Esophagus mucosa (tissue), 1 donor: ENCODE measurements around the gene ATG7. TPM values are rescaled to one million over a fixed set of nuclear protein-coding genes. Genes with fewer than 3 reads are reported as not detected.
"Not testable (repeated sequence)": the region's sequence is repeated elsewhere in the genome, so short reads cannot be mapped to it uniquely, and the experiment has no call there.

Experiments
- ATAC-seq: fragments of 200-7000 bp; cut with Tn5 transposase; one replicate; pipeline ENCODE4 v1.9.1; 2020
- total RNA-seq: library from RNA; stranded (reverse); gene quantifications from one replicate; pipeline ENCODE4 v1.2.4, GENCODE V29; 2023
- donor health status: DM: yes; HTN: yes; CAD: no.

ATG7 gene
- total RNA-seq, 1 donor from 2014 or later, result 30.0 TPM

DNA sequence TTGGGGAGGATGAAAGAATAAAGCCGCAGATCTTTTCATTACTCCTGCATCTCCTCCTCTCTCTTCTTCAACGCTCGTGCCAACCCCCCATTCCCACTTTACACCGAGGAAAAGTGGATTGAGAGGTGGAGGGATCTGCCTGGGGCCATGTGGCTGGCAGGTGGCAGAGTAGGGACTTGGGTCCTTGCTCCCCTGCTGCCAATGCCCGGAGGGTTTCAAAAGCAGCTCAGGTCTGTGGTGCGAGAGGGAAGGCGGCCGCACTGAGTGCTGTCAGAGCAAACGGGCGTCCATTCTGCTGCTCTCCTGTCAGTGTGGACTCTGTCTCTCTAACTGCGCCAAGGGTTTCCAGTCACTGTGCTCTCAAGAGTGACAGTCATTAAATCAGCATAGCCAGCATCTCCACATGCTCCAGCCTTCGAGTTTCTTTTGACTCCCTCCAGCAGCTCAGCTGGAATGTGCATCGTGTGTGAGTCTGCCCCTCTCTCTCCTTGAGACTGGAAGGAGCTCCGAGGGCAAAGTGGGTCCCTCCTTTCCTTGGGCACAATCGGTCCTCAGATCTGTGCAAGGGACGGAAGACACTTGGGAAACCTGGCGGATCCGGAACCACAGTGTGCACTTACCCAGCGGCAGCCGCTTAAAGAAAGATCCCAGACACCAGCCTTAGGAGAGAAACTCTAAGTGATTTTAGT is 302.9 kb downstream of the ATG7 start:
- ATAC-seq, result no peak

DNA sequence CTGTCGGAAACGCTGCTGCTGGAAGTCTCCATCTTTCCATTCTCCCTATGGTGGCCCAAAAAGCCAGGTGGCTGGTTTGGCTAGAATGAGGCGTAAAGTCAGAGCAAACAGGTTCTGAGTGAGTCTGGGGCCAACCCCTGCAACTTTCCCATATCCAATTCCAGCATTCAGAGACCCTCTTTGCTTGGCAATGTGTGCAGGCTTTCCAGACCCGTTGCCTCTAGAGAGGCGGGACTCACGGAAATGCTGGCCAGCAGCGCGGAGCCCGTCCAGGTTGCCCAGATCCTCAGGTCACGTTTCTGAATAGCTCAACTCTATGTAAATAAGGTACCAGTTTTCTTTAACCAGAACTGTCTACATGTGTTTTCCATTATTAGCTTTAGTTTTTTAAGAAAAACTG is 303.5 kb downstream of the ATG7 start:
- ATAC-seq, result no peak

DNA sequence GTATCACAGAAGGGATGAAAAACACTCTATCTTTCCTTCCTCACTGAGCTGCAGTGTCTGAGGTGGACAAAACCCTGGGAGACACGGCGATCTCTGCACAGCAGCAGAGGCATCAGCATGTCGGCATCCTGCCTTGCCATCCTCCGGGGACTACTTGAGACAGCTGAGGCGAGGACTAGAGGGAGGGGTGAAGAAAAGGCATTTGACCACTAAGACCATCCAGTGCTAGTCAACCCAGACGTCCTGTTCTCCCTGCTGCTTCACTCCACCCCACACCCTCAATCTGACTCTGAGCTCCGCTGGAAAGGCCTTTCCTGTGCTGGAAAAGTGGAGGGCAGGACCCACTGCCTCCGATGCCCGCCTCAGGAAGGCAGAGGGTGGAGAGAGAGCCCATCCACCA is 304.3 kb downstream of the ATG7 start:
- ATAC-seq, result no peak

DNA sequence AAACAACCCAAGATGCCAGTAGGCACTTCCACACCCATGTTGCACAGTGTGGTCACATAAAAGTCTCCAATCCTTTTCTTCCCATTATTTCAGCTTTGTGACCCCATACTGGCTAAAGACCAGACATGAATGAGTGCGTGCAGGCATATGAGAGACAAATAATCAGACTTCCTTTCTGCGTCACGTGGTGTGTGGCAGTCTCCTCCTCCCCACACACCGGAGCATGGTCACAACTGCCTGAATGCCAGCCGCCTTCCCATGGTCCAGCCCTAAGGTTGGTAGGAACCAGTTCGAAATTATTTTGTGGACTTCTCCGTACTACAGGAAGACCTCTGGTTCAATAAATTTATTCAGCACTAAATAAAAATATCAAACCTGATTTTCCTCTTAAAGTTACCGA is 306.0 kb downstream of the ATG7 start:
- no peak for ATAC-seq

DNA sequence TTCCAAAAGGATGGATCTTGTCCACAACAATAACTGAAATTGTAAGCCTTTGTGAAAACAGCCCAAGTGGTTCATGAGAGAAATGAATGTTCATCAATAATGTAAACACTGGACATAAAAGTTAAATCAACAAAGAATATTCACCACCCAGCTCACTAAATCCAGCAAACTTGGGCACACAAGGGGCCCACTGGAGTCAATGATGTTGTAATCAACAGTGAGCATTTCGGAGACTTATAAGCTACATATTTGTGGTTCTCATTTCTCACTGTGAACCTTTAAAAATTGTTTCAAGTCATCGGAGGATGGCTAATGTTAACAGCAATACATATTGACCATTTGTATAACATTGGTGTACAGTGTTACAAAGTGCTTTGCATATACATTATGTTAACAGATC is 308.4 kb downstream of the ATG7 start:
- no peak for ATAC-seq

DNA sequence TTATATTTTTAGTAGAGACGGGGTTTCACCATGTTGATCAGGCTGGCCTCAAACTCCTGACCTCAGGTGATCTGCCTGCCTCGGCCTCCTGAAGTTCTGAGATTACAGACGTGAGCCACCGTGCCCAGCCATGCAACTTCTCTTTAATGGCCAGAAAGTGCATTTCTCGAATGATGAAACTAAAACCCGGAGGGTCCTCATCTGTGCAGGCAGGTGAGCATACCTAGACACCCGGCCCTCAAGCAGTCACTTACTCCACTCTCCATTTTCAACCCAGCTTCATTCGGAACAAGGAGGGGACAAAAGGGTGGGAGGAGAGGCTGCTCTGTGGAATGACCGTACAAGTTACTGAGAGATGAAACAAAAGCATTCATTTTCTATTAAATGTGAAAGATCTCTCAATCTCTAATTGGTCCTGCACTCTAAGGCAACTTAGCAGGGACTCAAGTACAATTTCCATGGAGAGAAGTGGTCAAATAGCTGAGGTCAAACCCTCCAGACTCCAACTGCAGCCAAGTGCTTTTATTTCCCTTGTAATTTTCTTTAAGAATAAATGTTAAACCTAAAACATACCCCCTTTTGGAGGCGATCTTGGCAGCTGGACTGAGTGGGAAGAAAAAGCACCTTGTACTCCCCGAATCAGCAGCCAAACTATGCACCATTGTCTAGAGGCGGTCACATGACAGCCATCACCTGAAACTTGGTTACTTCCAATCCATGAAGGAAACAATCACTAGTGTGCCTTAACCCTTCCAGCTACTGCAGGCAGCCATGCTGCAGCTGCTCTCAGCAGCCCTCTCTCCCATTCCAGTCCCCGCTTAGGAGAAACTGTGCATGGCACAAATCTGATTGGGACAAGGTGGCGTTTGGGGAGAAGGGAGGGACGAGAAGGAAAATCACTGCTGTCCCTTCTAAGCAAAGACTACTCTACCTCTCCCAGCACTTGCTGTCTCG is 309.3 kb downstream of the ATG7 start:
- ATAC-seq, result peak; percentile 59

DNA sequence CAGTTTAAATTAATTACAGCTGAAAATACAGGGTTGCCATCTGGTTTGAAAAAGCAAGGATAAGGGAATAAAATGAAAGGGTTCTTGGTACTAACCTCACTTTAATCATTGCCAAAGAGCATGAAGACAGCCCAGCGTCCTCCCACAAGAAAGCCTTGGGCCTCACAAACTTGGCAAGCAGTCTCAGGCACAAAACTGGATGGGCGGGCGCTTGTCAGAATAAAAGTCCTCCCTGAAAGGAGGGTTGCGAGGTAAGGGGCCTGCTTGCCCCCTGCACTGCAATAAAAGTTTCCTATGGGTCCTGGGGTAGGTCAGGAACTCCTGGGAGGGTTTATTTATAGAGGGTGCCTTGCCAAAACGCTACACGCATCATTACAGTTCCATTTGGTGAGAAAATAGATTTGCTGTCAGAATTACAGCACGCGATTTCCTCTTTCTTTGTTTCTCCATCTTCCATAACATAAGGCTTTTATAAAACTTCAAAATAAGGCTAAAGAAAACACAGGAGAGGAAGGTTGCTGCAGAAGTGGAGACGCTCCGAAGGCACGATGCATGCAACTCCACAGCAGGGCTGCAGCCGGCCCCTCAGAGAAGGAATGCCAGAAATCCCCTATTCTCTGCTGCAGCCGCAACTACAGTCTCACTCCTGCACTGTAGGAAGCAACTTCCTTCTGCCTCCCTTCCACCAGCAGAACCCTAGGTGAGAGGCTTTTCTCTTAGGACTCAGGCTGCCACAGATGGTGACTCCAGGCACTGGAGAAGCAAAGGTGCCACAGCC is 310.2 kb downstream of the ATG7 start:
- ATAC-seq, result peak; percentile 80

DNA sequence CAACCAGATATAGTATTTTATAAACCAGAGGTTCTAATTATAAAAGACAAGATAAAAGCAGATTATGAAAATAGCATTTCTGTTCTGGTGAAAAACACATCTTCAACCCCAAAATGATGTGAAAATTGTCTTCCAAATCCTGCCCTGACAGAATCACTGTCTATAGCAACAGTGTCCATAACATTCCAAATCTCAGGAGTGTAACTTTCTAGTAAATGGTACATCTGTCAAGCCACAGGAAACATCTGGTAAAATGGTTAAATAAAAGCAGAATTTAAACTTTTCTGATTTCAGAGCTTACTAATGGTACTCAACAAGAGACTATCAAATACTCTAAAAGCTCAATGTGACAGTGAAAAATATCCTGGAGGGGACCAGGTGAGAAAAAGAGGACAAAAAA is 311.0 kb downstream of the ATG7 start:
- ATAC-seq, result no peak

DNA sequence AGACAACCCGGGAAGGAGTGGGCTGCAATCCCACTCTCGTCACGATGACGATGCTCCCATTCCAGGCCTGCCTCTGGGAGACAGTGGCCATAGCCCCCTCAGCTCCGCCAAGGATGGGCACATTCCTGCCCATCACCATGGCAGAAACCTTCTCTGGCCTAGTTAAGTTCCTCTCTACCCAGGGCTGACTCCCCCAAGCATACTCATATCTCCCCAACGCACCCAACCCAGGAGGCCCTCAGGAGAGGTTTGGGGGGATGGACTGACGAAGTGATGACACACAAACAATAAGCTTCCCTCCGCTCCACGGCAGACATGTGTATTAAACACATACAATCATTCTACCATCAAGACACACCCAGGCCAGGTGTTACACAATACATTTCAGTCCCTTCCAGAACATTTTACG is 311.4 kb downstream of the ATG7 start:
- peak; percentile 59 for ATAC-seq

DNA sequence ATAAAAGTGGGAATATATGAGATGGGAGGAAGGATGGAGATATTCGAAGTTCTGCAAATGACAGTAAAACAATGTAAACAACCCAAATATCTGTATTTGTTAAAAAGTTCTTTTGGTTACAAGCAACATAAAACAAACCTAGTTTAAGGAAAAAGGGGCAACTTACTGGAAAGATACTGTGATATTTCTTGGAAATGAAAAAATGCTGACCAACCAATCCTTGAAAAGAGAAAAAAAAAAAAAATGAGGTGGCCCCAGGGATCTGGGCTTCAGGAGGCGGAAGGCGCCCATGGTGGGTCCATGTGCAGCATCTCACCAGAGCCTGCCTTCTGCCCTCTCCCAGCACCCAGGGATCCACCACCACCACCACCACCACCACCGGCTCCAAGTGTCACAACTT is 312.4 kb downstream of the ATG7 start:
- no peak for ATAC-seq

DNA sequence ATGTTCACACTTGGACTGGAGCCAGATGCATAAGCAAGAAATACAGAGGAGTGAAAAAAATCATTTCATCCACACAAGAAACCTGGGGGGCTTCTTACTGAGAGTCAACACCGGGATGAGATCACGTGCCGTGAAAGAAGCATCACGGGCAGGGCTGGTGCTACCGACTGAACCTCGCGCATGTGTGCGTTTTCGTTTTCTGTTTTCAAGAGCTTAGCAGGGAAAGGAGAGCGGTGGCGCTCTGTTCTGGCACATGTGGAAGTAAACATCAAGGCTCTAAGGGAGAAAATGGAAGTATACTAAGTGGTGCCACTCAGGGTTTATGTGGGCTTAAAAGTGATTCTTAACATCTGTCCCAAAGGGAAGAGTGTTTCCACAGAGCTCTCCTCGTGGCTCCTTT is 315.6 kb downstream of the ATG7 start:
- ATAC-seq, result no peak

GRCh38 chr3:11588338-11588737 is 316.1 kb downstream of the ATG7 start:
- ATAC-seq, result no peak

DNA sequence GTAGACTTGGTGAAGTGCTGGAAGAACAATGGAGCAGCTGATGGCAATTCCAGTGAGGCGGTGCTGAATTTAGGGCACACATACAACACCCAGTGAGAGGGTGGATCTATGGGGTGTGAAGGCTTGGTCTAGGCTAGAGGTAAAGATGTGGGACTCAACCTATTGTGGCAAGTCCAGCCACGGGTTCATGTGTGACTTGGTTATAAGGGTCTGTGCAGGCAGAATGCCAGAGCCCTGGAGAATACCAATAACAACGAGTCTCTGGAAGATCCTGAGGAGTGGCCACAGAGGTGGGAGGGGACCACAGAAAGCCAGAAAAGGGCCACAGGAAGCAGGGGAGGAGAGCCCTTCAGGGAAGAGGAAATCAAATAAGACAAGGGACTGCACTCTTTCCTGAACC is 316.6 kb downstream of the ATG7 start:
- no peak for ATAC-seq

DNA sequence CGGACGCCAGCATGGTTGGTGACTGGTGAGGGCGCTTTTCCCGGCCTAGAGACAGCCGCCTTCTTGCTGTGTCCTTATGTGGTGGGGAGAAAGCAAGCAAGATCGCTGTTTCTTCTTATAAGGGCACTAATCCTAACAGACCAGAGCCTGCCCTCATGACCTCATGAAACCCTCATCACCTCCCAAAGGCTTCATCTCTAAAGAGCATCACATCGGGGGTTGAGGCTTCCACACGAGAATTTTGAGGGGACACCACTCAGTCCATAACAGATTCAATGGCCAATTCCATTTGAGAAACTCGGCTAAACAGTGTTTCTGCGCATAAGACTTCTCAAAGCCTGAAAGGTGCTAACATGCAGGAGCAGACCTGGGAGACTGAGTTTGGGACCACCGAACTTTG is 317.5 kb downstream of the ATG7 start:
- no peak for ATAC-seq

DNA sequence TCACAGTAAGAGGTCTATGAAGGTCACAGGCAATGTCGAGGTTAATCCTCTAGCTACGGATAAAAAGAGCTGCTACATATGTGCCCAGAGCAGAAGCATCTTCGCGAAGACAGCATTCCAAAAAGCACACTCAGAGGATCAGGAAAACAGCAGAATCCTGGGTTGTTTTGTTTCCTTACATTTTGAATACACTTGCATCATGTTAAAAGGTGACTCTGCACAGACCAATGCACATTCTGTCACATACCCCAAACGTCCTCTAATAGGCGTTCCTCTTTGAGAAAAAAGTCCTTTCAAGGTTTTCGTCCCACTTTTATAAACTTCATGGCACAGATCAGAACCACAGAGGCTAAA is 318.8 kb downstream of the ATG7 start:
- ATAC-seq, result peak; percentile 26

DNA sequence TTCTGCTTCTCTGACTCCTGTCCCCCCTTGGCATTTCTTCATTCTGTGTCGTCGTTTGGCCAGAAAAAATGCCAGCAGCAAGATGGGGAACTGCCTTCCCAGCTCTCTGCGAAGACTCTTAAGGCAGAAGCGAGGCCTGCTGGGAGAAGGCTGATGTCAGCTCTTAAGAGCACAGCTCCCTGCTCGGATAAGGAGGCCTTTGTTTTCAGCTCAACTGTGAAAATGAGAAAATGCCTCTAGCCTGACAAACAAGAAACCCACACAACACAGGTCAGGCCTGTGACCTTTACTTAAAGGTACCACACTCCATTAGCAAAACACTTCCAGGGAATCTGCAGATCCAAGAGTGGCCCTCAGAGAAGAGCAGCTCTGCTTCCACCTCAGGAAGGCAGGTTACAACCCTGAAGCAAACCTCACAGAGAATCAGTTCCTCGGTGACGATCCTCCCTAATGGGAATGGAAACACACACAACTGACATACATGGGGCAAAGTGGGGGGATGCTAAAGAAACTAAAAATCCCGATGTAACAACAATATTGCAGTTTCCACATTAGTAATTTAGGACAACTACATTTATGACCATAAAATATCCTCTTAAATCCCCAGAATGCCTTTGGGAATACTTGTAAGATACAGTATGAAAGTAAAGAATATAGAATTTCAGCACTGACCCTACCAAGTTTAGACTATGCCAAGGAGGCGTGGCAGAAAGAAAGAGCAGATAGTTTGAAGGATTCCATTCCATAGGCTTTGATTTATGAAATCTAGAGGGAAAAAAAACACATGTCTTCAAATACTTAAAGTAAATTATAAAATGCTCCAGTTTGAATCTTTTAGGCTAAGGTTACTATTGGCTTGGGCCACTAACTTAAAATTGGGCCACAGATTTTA is 319.4 kb downstream of the ATG7 start:
- ATAC-seq, result peak; percentile 84

DNA sequence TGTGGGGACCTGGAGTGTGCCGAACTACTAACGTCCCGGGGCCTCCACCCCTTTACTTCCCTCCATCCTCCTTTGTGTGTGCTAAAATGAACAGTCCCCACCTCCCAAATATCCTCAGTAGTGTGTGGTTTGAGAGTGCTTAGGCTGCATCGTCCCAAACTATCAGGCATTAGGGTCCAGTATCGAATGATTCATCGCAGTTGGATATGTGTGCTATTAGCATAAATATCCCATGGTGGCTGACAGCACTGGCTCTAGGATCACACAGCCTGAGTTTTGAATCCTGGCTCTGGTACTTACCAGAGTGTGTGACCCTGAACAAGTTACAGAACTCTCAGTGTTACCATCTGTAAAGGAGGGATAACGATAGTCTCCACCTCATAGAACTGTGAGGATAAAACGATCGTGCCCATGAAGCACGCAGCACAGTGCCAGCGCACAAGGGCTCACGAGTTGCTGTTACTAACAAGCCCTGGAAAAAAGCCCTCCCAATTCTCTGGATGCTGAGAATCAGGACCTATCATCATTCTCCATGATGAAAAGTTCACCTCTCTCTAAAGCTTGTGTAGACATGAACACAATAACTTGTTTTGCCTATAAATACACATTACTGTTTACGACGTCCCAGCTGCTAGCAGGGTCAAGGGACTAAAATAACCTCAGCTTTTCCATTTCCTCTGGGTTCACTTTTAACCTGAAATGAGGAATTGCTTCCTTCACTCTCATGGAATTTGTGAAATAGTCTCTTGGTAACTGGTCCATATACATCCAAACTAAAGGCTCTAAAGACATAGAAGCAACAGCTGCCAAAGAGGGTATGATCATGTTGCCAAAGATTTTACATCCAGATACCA is 320.5 kb downstream of the ATG7 start:
- no peak for ATAC-seq

DNA sequence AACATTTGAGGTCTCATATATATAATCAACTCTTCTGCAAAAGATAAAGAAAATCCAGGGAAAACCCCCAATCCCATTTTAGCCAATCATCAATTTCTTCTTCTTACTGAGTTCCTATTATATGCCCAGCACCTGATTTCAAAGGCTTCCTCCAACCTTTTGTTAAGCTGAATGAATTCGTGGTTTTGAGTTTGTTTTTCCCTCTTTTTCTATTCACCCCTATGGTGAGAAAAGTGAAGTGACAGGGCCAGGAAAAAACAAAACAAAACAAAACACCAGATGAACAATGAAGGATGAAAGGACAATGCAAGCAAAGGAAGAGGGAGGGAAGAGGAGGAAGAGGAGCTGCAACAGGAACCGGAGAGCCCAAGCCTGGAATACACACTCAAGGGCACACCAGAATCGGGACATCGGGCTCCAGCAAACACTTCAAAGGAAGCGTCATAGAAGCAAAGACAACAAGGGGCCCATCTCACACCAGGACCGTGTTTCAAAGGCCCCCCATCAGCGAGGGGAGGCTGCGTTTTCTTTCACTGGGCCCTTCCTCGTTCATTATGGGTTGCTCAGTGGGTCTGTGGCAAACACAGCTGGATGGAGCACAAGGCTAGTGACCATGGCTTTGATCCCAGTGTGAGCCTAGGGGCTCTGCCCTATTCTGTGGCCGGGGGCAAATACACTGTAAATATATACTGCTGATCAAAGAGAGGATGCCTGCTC is 321.3 kb downstream of the ATG7 start:
- no peak for ATAC-seq

DNA sequence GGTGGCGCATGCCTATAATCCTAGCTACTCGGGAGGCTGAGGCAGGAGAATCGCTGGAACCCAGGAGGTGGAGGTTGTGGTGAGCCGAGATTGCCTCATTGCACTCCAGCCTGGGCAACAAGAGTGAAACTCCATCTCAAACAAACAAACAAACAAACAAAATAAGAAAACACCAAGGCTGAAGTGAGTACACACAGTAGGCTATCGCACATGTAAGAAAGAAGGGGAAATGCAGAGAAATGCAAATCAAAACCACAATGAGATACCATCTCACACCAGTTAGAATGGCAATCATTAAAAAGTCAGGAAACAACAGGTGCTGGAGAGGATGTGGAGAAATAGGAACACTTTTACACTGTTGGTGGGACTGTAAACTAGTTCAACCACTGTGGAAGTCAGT is 322.8 kb downstream of the ATG7 start:
- ATAC-seq, result not testable (repeated sequence)

DNA sequence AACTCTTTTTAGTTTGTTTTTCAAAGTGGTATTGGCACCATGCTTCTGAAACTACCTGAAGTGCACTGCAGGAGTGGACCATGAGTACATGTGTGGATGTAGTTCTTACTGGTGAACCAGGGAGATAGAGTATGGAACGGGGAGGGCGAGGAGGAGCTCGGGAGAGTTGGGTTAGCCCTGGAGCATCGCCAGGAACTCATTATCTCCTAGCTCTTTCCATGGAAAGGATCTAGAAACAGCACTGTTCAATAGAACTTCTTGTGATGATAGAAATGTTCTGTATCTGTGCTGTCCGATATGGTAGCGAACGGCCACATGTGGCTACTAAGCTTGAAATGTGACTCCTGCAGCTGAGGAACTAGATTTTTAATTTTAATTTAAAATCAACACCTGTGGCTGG is 324.2 kb downstream of the ATG7 start:
- ATAC-seq, result no peak
